Skeletal muscle tissue (tissue), 4 donors: ENCODE data around the gene AVPR2. TPM values are rescaled to one million over a fixed set of nuclear protein-coding genes. Genes with fewer than 3 reads are reported as not detected.
A peak's percentile ranks its signal among the peaks of the same experiment; 100 is the strongest.

Experiments used
- H3K27ac ChIP-seq: one replicate; pipeline ENCODE4 v1.7.0; 2013; ENCODE audit warnings: mild to moderate bottlenecking, low read depth, low read length, inconsistent platforms
- H3K27me3 ChIP-seq, 3 donors: one replicate each; pipeline ENCODE4 v1.7.0; 2013; ENCODE audit warnings: low read length in 3 of 3; ENCODE audit not compliant: control insufficient read depth in 3 of 3, insufficient read depth in 3 of 3
- H3K36me3 ChIP-seq, 3 donors: one replicate each; pipeline ENCODE4 v1.7.0; 2013; ENCODE audit warnings: low read length in 3 of 3; ENCODE audit not compliant: control insufficient read depth in 3 of 3, insufficient read depth in 3 of 3
- H3K4me1 ChIP-seq, 3 donors: one replicate each; pipeline ENCODE4 v1.7.0; 2013; ENCODE audit warnings: low read length in 3 of 3, mild to moderate bottlenecking in 3 of 3; ENCODE audit not compliant: control insufficient read depth in 3 of 3, insufficient read depth in 3 of 3
- H3K4me3 ChIP-seq, 3 donors: one replicate each; pipeline ENCODE4 v1.7.0; 2013; ENCODE audit warnings: low read length in 3 of 3
- H3K9ac ChIP-seq, 3 donors: one replicate each; pipeline ENCODE4 v1.7.0; 2013; ENCODE audit warnings: low read length in 3 of 3, mild to moderate bottlenecking in 3 of 3, moderate library complexity in 2 of 3, low read depth in 1 of 3
- H3K9me3 ChIP-seq, 3 donors: one replicate each; pipeline ENCODE4 v1.7.0; 2013; ENCODE audit warnings: low read length in 3 of 3; ENCODE audit not compliant: control insufficient read depth in 3 of 3
- total RNA-seq: library from RNA; depleted of rRNA; stranded (reverse); fragments of >200 nt; gene quantifications from one replicate; pipeline ENCODE4 v1.2.3, GENCODE V29; 2014
- donor health status: Osteomylitis.

AVPR2 gene
- total RNA-seq, 1 donor from 2014 or later = 1.0 TPM

DNA sequence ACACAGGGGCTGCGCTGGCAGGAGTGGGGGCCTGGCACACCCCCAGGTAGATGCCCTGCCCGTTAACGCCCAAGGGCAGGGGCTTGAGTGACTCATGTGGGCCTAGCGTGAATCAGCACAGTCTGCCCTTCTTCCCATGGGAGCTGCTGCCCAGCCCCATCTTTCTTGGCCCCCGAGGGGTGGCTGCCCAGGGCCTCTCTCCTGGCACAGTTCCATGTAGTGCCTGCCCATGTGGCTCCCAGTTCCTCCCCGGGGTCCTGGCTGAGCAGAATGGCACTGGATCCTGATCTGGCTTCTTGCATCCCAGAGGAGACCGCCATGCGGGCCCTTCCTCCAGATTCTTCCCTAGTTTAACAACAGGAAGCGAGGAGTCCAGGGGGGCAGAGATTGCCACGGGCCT lies 2.1 kb upstream of the AVPR2 start:
- no peaks in the 10 kb centered on the region for H3K36me3 ChIP-seq
- peaks cover 0 to 12% (median 10%) of the 10 kb centered on the region in 3 donors for H3K27me3 ChIP-seq
- H3K9ac ChIP-seq = no peak overlapping the region
- H3K27ac ChIP-seq = no peak overlapping the region
- H3K4me3 ChIP-seq = no peak overlapping the region
- no peaks in the 10 kb centered on the region for H3K9me3 ChIP-seq
- peaks cover 7 to 21% (median 10%) of the 10 kb centered on the region in 3 donors for H3K4me1 ChIP-seq

DNA sequence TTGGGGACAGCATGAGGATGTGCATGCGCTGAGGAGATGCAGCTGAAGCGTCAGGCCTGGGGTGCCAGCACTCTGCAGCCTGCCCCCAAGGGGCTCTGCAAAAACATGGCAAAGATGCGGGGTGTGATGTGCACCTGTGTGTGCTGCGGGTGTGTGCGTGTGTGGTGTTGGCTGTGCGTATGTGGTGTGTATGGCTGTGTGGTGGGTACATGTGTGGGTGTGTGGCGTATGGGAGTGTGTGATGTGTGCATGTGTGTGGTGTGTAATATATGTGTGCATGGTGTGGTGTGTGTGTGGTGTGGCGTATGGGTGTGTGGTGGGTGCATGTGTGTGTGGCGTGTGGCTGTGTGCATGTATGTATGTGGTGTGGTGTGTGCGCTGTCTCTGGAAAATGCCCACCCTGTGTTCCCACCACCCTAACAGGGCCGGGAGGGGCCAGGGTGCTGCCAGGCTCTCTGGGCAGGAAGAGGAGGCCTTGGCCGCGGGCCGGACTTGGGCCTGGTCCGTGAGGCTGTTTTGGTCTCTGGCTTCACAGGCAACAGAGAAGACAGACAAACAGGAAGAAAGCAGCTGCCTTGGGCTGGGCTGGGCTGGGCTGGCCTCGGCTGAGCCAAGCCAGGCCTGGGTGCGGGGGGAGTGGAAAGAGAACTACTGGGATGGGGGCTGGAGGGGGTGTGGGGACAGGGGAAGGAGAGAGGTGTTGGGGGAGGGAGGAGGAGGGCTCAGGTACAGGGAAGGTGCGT lies 1.1 kb upstream of the AVPR2 start:
- Histone ChIP-seq H3K4me3 (no peak overlapping the region), H3K27ac (peak overlapping the region; percentile 12), H3K27me3 (peaks cover 0 to 10% (median 6%) of the 10 kb centered on the region in 3 donors), H3K36me3 (no peaks in the 10 kb centered on the region), H3K9me3 (no peaks in the 10 kb centered on the region), H3K9ac (peak overlapping the region in 1 of 3 donors; percentile 33), H3K4me1 (peaks cover 7 to 21% (median 10%) of the 10 kb centered on the region in 3 donors)

DNA sequence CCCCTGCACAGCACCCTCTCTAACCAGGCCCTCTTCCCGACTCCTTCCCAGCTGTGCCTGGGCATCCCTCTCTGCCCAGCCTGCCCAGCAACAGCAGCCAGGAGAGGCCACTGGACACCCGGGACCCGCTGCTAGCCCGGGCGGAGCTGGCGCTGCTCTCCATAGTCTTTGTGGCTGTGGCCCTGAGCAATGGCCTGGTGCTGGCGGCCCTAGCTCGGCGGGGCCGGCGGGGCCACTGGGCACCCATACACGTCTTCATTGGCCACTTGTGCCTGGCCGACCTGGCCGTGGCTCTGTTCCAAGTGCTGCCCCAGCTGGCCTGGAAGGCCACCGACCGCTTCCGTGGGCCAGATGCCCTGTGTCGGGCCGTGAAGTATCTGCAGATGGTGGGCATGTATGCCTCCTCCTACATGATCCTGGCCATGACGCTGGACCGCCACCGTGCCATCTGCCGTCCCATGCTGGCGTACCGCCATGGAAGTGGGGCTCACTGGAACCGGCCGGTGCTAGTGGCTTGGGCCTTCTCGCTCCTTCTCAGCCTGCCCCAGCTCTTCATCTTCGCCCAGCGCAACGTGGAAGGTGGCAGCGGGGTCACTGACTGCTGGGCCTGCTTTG lies 1.1 kb downstream of the AVPR2 start:
- Histone ChIP-seq H3K4me3 (peak overlapping the region in 1 of 3 donors; percentile 22), H3K9ac (no peak overlapping the region)

DNA sequence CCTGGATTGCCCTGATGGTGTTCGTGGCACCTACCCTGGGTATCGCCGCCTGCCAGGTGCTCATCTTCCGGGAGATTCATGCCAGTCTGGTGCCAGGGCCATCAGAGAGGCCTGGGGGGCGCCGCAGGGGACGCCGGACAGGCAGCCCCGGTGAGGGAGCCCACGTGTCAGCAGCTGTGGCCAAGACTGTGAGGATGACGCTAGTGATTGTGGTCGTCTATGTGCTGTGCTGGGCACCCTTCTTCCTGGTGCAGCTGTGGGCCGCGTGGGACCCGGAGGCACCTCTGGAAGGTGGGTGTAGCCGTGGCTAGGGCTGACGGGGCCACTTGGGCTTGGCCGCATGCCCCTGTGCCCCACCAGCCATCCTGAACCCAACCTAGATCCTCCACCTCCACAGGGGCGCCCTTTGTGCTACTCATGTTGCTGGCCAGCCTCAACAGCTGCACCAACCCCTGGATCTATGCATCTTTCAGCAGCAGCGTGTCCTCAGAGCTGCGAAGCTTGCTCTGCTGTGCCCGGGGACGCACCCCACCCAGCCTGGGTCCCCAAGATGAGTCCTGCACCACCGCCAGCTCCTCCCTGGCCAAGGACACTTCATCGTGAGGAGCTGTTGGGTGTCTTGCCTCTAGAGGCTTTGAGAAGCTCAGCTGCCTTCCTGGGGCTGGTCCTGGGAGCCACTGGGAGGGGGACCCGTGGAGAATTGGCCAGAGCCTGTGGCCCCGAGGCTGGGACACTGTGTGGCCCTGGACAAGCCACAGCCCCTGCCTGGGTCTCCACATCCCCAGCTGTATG lies 1.8 kb downstream of the AVPR2 start:
- Histone ChIP-seq H3K9ac (no peak overlapping the region), H3K4me3 (no peak overlapping the region)

More for the DNA sequence above, 1.1 kb downstream of the AVPR2 start:
- Histone ChIP-seq H3K27ac (no peak overlapping the region), H3K36me3 (no peaks in the 10 kb centered on the region), H3K4me1 (peaks cover 7 to 21% (median 10%) of the 10 kb centered on the region in 3 donors), H3K9me3 (no peaks in the 10 kb centered on the region), H3K27me3 (peaks cover 0 to 10% (median 6%) of the 10 kb centered on the region in 3 donors)

DNA sequence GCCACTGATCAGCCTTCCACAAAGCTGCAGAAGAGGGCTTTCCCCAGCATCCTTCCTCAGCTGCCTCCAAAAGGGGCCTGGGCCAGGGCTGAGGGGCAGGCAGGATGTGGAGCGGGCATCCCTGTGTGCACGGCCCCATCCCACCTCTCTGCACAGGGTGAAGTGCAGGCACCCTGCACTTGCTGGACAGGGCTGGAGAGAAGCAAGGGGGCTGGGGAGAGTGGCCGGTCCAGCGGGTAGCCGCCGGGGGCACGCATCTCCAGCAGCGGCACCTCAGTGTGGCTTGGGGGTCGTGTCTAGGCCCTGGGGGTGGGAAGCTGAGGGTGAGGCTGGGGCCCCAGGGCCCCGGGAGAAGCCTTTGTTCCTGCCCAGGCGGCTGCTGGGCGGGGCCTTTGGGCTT lies 3.0 kb downstream of the AVPR2 start:
- Histone ChIP-seq H3K9me3 (no peaks in the 10 kb centered on the region), H3K4me1 (peaks cover 0 to 14% (median 8%) of the 10 kb centered on the region in 3 donors), H3K4me3 (no peak overlapping the region)

More for the DNA sequence above, 1.8 kb downstream of the AVPR2 start:
- H3K27me3 ChIP-seq = peaks cover 0 to 10% (median 9%) of the 10 kb centered on the region in 3 donors
- no peak overlapping the region for H3K27ac ChIP-seq
- H3K9me3 ChIP-seq = no peaks in the 10 kb centered on the region
- no peaks in the 10 kb centered on the region for H3K36me3 ChIP-seq
- H3K4me1 ChIP-seq = peaks cover 5 to 19% (median 10%) of the 10 kb centered on the region in 3 donors

DNA sequence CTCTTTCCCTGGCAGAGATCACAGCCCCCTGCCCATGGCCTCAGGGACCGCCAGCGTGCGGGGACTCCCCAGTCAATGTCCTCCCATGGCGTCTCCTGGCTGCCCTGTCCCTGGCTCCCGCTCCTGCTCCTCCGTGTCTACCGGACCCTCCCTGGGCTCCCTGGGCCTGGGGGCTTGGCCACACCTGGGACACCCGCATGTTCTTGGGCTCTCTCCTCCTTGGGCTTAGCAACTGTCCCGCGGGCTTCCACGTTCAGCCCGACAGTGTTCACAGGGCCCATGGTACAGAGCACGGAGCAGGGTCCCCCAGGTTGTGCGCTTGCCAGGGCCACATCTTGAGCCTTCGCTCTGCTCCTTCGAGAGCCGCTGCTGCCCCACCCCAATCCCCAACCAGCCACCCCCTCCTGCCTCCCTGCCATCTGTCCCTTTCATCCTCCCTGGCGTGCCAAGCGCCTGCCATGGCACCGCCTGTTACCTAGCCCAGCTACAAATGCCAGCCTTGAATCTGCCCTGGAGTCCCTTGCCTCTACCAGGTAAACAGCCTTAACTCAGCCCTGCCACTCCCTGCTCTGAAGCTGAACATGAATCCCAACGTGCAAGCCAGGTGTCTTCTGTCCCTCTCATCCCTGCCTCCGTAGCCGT lies 3.9 kb downstream of the AVPR2 start:
- H3K36me3 ChIP-seq = no peaks in the 10 kb centered on the region
- no peaks in the 10 kb centered on the region for H3K9me3 ChIP-seq
- H3K4me3 ChIP-seq = no peak overlapping the region
- H3K27ac ChIP-seq = no peak overlapping the region
- H3K9ac ChIP-seq = no peak overlapping the region
- H3K4me1 ChIP-seq = peaks cover 0 to 7% (median 1%) of the 10 kb centered on the region in 3 donors
- H3K27me3 ChIP-seq = peaks cover 0 to 10% (median 5%) of the 10 kb centered on the region in 3 donors

More for the DNA sequence above, 3.0 kb downstream of the AVPR2 start:
- peaks cover 0 to 11% (median 10%) of the 10 kb centered on the region in 3 donors for H3K27me3 ChIP-seq
- H3K9ac ChIP-seq = no peak overlapping the region
- no peaks in the 10 kb centered on the region for H3K36me3 ChIP-seq
- no peak overlapping the region for H3K27ac ChIP-seq

DNA sequence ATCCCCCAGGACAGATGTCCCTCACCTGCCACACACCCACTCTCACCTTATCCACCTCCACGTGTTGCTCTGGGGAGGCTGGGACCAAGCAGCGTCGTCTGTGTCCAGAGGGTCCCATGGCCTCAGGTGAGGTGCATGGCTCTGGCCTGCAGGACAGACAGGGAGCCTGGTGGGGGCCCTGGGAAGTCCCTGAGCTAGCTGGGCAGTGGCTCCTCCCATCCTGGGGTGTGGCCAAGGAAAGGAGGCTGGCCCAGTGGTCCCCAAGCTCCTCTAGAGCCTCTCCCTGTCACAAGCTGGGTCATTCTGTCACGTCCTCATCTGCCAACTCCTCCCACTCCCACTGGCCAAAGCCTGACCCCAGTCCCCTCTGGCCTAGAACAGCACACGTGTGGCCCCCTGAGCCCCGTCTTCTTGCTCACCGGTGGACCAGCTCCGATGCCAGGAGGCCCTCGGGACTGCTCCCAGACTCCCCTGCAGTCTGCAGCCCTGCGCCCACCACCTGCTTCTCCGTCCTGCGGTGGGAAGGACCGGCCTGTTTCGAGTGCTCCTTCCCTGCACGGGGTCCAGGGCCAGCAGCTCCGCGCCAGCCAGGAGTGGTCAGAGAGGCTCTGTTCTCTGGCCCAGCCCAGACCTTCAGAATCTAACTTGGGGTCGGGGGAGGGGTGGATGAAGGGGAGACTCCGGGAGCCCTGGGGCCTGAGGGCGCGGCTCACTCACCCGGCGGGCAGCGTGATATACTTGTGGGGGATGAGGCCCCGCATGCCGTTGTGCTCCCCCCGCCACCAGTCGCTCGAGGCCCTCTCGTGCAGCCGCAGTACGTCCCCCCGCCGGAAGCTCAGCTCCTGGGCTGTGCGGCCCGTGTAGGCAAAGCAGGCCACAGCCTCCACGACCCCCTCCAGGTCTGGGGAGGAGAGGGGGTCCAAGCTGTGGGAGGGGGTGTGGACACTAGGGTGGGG lies 4.8 kb downstream of the AVPR2 start:
- no peak overlapping the region for H3K27ac ChIP-seq
- no peaks in the 10 kb centered on the region for H3K9me3 ChIP-seq
- no peak overlapping the region for H3K4me3 ChIP-seq
- no peaks in the 10 kb centered on the region for H3K36me3 ChIP-seq
- H3K4me1 ChIP-seq = peaks cover 0 to under 1% (median 0%) of the 10 kb centered on the region in 3 donors
- peaks cover 0 to 10% (median 5%) of the 10 kb centered on the region in 3 donors for H3K27me3 ChIP-seq
- no peak overlapping the region for H3K9ac ChIP-seq

DNA sequence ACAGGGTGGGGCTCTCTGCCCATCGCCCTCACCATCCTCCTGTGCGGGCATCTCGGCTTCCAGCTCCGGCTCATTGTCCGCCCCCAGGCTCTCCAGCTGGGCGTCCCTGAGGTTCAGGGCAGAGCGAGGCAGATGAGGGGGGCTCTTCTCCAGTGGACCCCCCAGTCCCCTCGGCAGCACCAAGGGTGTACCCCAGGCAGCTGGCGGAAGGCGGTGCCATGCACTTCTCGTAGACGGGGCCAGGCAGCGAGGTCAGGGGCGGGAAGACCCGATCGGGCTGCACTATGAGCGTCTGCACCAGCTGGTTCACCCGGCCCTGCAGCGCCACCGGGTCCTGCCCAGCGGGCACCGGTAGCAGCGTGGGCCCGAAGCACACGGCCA lies 5.5 kb downstream of the AVPR2 start:
- no peaks in the 10 kb centered on the region for H3K4me1 ChIP-seq
- no peak overlapping the region for H3K9ac ChIP-seq
- H3K4me3 ChIP-seq = no peak overlapping the region
- no peaks in the 10 kb centered on the region for H3K9me3 ChIP-seq
- peaks cover 0 to 10% (median 5%) of the 10 kb centered on the region in 3 donors for H3K27me3 ChIP-seq
- no peaks in the 10 kb centered on the region for H3K36me3 ChIP-seq
- H3K27ac ChIP-seq = no peak overlapping the region

DNA sequence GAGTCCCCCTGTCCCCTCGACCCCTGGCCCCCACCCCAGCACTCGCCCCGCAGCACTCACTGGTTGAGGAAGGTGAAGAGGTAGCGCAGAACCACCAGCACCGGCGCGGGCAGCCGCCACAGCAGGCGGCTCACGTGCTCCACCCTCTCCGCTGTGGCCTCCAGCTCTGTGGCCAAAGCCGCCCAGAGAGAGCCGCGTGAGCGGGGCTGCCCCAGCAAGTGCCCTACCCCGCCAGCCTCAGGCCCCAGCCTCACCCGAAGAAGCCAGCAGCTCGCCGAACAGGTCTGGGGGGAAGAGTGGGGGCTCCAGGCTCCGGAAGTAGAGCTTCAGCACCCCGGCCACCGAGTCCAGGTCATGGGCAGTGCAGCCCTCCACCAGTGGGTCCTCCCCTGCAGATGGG lies 6.0 kb downstream of the AVPR2 start:
- Histone ChIP-seq H3K9me3 (no peaks in the 10 kb centered on the region), H3K9ac (no peak overlapping the region), H3K27me3 (peaks cover 0 to 9% (median 5%) of the 10 kb centered on the region in 3 donors), H3K4me1 (no peaks in the 10 kb centered on the region), H3K27ac (no peak overlapping the region), H3K36me3 (no peaks in the 10 kb centered on the region), H3K4me3 (no peak overlapping the region)
